ENCODE data around the gene CRK. TPM values are rescaled to one million over a fixed set of nuclear protein-coding genes. Genes with fewer than 3 reads are reported as not detected.
A peak's percentile ranks its signal among the peaks of the same experiment; 100 is the strongest.

The CRK gene
- total and polyA plus RNA-seq, 4 experiments from 2014 or later = 24.2 to 32.1 (median 27.2) TPM

GRCh38 chr17:1414001-1414574 is 41.9 kb downstream of the CRK start:
- Histone ChIP-seq H3K27me3 (ENCODE audit: insufficient read depth, low read length) (no peaks in the 10 kb centered on the region), H3K4me3 (ENCODE audit: low read length in 2 of 2) (no peak overlapping the region), H3K36me3 (ENCODE audit: insufficient read depth, low read length) (no peaks in the 10 kb centered on the region), H3K9me3 (ENCODE audit: control insufficient read depth in 1 of 2, low read length in 2 of 2) (no peaks in the 10 kb centered on the region), H3K27ac (ENCODE audit: low read depth, low read length) (no peak overlapping the region), H3K4me1 (ENCODE audit: insufficient read depth, low read length) (no peaks in the 10 kb centered on the region)
- peak overlapping the region in 1 of 8 donors; percentile 39 for H3K4me3 Mint-ChIP-seq
- POLR2A ChIA-PET (ENCODE audit: partially characterized antibody) = interaction anchor here (0.7 kb wide), 1 partner anchor 23 kb away, joined by 3 read pairs; no protein-coding TSS in a partner anchor
- CTCF ChIA-PET (ENCODE audit: partially characterized antibody) = interaction anchor here (0.6 to 2.4 kb wide), 2 partner anchors 49 to 121 kb away, joined by 3 to 6 read pairs; no protein-coding TSS in a partner anchor
- intact Hi-C loops (cut with micrococcal nuclease) = no loop called here
- peaks cover 0 to 3% (median 0%) of the 10 kb centered on the region in 8 donors for H3K9me3 Mint-ChIP-seq
- no peaks in the 10 kb centered on the region for H3K27me3 Mint-ChIP-seq
- peaks cover 3 to 6% of the 10 kb centered on the region in 2 donors for H3K36me3 Mint-ChIP-seq
- DNase-seq = no peak
- H3K27ac Mint-ChIP-seq = no peak overlapping the region
- peaks cover 0 to 6% (median 2%) of the 10 kb centered on the region in 4 donors for H3K4me1 Mint-ChIP-seq

- no peak overlapping the region for H3K4me3 Mint-ChIP-seq
- H3K4me1 ChIP-seq (ENCODE audit: insufficient read depth, low read length) = no peaks in the 10 kb centered on the region
- intact Hi-C loops (cut with micrococcal nuclease) = no loop called here
- peaks cover 0 to 6% (median 2%) of the 10 kb centered on the region in 4 donors for H3K4me1 Mint-ChIP-seq
- no peaks in the 10 kb centered on the region for H3K27me3 ChIP-seq (ENCODE audit: insufficient read depth, low read length)
- peaks cover 3 to 6% of the 10 kb centered on the region in 2 donors for H3K36me3 Mint-ChIP-seq
- peak overlapping the region in 1 of 7 donors; percentile 30 for H3K27ac Mint-ChIP-seq
- no peak overlapping the region for H3K27ac ChIP-seq (ENCODE audit: low read depth, low read length)
- CTCF ChIA-PET (ENCODE audit: partially characterized antibody) = interaction anchor here (2.4 kb wide), 1 partner anchor 48 kb away, joined by 6 read pairs; no protein-coding TSS in a partner anchor
- H3K4me3 ChIP-seq (ENCODE audit: low read length in 2 of 2) = no peak overlapping the region
- DNase-seq = no peak
- H3K27me3 Mint-ChIP-seq = no peaks in the 10 kb centered on the region
- H3K9me3 ChIP-seq (ENCODE audit: control insufficient read depth in 1 of 2, low read length in 2 of 2) = no peaks in the 10 kb centered on the region
- no peaks in the 10 kb centered on the region for H3K36me3 ChIP-seq (ENCODE audit: insufficient read depth, low read length)
- H3K9me3 Mint-ChIP-seq = peaks cover 0 to 3% (median 0%) of the 10 kb centered on the region in 8 donors
- POLR2A ChIA-PET (ENCODE audit: partially characterized antibody) = interaction anchor here (0.7 kb wide), 1 partner anchor 22 kb away, joined by 3 read pairs; no protein-coding TSS in a partner anchor
These were observed 42.7 kb downstream of the CRK start for GRCh38 chr17:1413281-1413791.

GRCh38 chr17:1412185-1413110 is 43.6 kb downstream of the CRK start:
- no peaks in the 10 kb centered on the region for H3K4me1 ChIP-seq (ENCODE audit: insufficient read depth, low read length)
- intact Hi-C loops (cut with micrococcal nuclease) = no loop called here
- peaks cover 0 to 2% of the 10 kb centered on the region in 2 donors for H3K36me3 Mint-ChIP-seq

GRCh38 chr17:1402262-1402586 is 53.8 kb downstream of the CRK start:
- no peaks in the 10 kb centered on the region for H3K36me3 ChIP-seq (ENCODE audit: insufficient read depth, low read length)
- ChIA-PET POLR2A (ENCODE audit: partially characterized antibody) (interaction anchor here (1.2 kb wide), 1 partner anchor 53 kb away, joined by 3 read pairs; no protein-coding TSS in a partner anchor), CTCF (ENCODE audit: partially characterized antibody) (interaction anchor here (3.6 kb wide), 1 partner anchor 37 kb away, joined by 20 read pairs; no protein-coding TSS in a partner anchor)
- intact Hi-C loops (cut with micrococcal nuclease) = no loop called here
- H3K4me3 Mint-ChIP-seq = peak overlapping the region in 2 of 8 donors; percentile 4 to 21
- H3K27me3 Mint-ChIP-seq = peaks cover 0 to 3% of the 10 kb centered on the region in 2 donors
- H3K36me3 Mint-ChIP-seq = peaks cover 0 to 19% of the 10 kb centered on the region in 2 donors
- peaks cover 14 to 27% (median 17%) of the 10 kb centered on the region in 4 donors for H3K4me1 Mint-ChIP-seq
- no peaks in the 10 kb centered on the region for H3K9me3 Mint-ChIP-seq
- H3K9me3 ChIP-seq (ENCODE audit: control insufficient read depth in 1 of 2, low read length in 2 of 2) = no peaks in the 10 kb centered on the region
- no peak overlapping the region for H3K27ac ChIP-seq (ENCODE audit: low read depth, low read length)
- peak overlapping the region in 1 of 7 donors; percentile 19 for H3K27ac Mint-ChIP-seq
- H3K4me1 ChIP-seq (ENCODE audit: insufficient read depth, low read length) = peaks cover 19% of the 10 kb centered on the region
- H3K27me3 ChIP-seq (ENCODE audit: insufficient read depth, low read length) = no peaks in the 10 kb centered on the region
- DNase-seq = no peak
- H3K4me3 ChIP-seq (ENCODE audit: low read length in 2 of 2) = no peak overlapping the region

More at GRCh38 chr17:1412185-1413110, 43.6 kb downstream of the CRK start:
- Mint-ChIP-seq H3K4me3 (no peak overlapping the region), H3K9me3 (peaks cover 0 to 3% (median 0%) of the 10 kb centered on the region in 8 donors), H3K4me1 (peaks cover 0 to 6% (median under 1%) of the 10 kb centered on the region in 4 donors), H3K27ac (no peak overlapping the region), H3K27me3 (no peaks in the 10 kb centered on the region)
- POLR2A ChIA-PET (ENCODE audit: partially characterized antibody) = no interaction called here
- DNase-seq = no peak
- Histone ChIP-seq H3K27me3 (ENCODE audit: insufficient read depth, low read length) (no peaks in the 10 kb centered on the region), H3K27ac (ENCODE audit: low read depth, low read length) (no peak overlapping the region), H3K4me3 (ENCODE audit: low read length in 2 of 2) (no peak overlapping the region), H3K9me3 (ENCODE audit: control insufficient read depth in 1 of 2, low read length in 2 of 2) (no peaks in the 10 kb centered on the region), H3K36me3 (ENCODE audit: insufficient read depth, low read length) (no peaks in the 10 kb centered on the region)
- CTCF ChIA-PET (ENCODE audit: partially characterized antibody) = interaction anchor here (2.4 kb wide), 1 partner anchor 47 kb away, joined by 6 read pairs; no protein-coding TSS in a partner anchor

GRCh38 chr17:1399679-1400512 is 56.1 kb downstream of the CRK start, which contains the start of gene YWHAE:
Gene YWHAE, minus strand, starts transcription at chr17:1400222. Its CDS starts 112 bp downstream, at chr17:1400110.
- Histone ChIP-seq H3K27ac (ENCODE audit: low read depth, low read length) (peak within 1 kb of the TSS; percentile 95), H3K9me3 (ENCODE audit: control insufficient read depth in 1 of 2, low read length in 2 of 2) (no peaks in the 10 kb centered on the region), H3K4me1 (ENCODE audit: insufficient read depth, low read length) (peaks cover 41% of the 10 kb centered on the region), H3K27me3 (ENCODE audit: insufficient read depth, low read length) (no peaks in the 10 kb centered on the region), H3K4me3 (ENCODE audit: low read length in 2 of 2) (peak within 1 kb of the TSS; percentile 76 to 100), H3K36me3 (ENCODE audit: insufficient read depth, low read length) (no peaks in the 10 kb centered on the region)
- CTCF ChIA-PET (ENCODE audit: partially characterized antibody) = interaction anchor here (1.5 to 3.6 kb wide), 2 partner anchors 9 to 34 kb away, joined by 9 to 20 read pairs; no protein-coding TSS in a partner anchor
- Mint-ChIP-seq H3K9me3 (no peaks in the 10 kb centered on the region), H3K27ac (peak within 1 kb of the TSS; percentile 97 to 100 (median 98)), H3K36me3 (peaks cover 0 to 25% of the 10 kb centered on the region in 2 donors), H3K4me1 (peaks cover 23 to 42% (median 33%) of the 10 kb centered on the region in 4 donors), H3K27me3 (peaks cover 0 to 3% of the 10 kb centered on the region in 2 donors), H3K4me3 (peak within 1 kb of the TSS; percentile 96 to 99 (median 98))
- POLR2A ChIA-PET (ENCODE audit: partially characterized antibody) = interaction anchor here (0.7 to 2.9 kb wide), 19 partner anchors 9 to 230 kb away, joined by 3 to 40 read pairs (median 8); partner anchors contain the start of genes CRK, INPP5K and MYO1C
- peak; percentile 93 to 96 (median 94) for DNase-seq
- intact Hi-C loops (cut with micrococcal nuclease) = loop anchor here (1.0 to 5.0 kb wide), 5 partner anchors 35 to 293 kb away; partner anchors contain the start of genes CRK and INPP5K
